GM23248 (cell line): Measurements from ENCODE around the gene PNMT.

Source experiments
- EZH2 ChIP-seq: fragments of 200-600 bp; sonication (generic); IDR thresholded peaks from 2 replicates; pipeline ENCODE4 v1.6.1; 2018; ENCODE audit warnings: antibody characterized with exemption, mild to moderate bottlenecking; ENCODE audit not compliant: insufficient read depth, poor library complexity, severe bottlenecking
- EZH2phosphoT487 ChIP-seq: fragments of 200-600 bp; sonication (generic); IDR thresholded peaks from 2 replicates; pipeline ENCODE4 v1.6.1; 2018; ENCODE audit warnings: antibody characterized with exemption, moderate library complexity, mild to moderate bottlenecking, low read depth; ENCODE audit not compliant: insufficient read depth

DNA sequence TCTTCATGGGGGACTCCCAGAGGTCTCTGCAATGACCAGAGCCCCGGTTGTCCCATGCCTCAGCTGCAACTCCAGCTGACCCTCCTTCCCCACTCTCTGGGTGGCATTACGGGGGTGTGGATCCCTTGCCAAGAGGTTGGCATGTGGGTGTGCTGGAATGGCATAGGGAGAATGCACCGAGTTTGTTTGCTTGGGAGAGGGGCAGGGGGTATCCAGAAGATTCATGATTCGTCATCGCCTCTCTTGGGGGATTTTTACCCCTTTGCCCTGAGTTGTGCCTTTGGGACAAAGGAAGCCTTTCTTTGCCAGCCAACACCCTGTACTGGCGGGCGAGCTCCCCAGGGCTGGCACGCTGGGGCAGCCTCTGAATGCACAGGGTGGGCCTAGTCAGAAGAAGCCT lies 38.1 kb downstream of the PNMT start:
- TF ChIP-seq EZH2, result no peak
- no peak for TF ChIP-seq EZH2phosphoT487
